HCT116 (cell line): ENCODE results near the gene POMT2.
A peak's percentile ranks its signal among the peaks of the same experiment; 100 is the strongest.

Experiments used
- CEBPB ChIP-seq: IDR thresholded peaks from 2 replicates; pipeline ENCODE4 v1.6.1; 2012; ENCODE audit warnings: low read depth
- CTCF ChIP-seq, 3 experiments: fragments of 200-600 bp in 1 of 3; sonication (generic) in 1 of 3; IDR thresholded peaks in 2 of 3; conservative IDR thresholded peaks in 1 of 3; 2 replicates each; pipeline ENCODE4 v1.5.1; 2012 to 2017; ENCODE audit warnings: low read depth in 2 of 3, low read length in 2 of 3, antibody characterized with exemption in 1 of 3, borderline replicate concordance in 1 of 3, control low read depth in 1 of 3, mild to moderate bottlenecking in 1 of 3, mixed read lengths in 1 of 3, mixed run types in 1 of 3, moderate library complexity in 1 of 3; ENCODE audit not compliant: insufficient read depth in 1 of 3
- EGR1 ChIP-seq: IDR thresholded peaks from 2 replicates; pipeline ENCODE4 v1.6.1; 2012; ENCODE audit warnings: low read depth
- EZH2 ChIP-seq: fragments of 200-600 bp; sonication (generic); IDR thresholded peaks from 2 replicates; pipeline ENCODE4 v1.6.1; 2017; ENCODE audit warnings: antibody characterized with exemption, mixed run types
- FOSL1 ChIP-seq: IDR thresholded peaks from 2 replicates; pipeline ENCODE4 v1.6.1; 2012; ENCODE audit warnings: low read depth
- POLR2A ChIP-seq: IDR thresholded peaks from 2 replicates; pipeline ENCODE4 v1.7.0; 2011; ENCODE audit warnings: borderline replicate concordance; ENCODE audit not compliant: insufficient read depth, insufficient read length; ENCODE audit errors: extremely low read depth
- POLR2AphosphoS5 ChIP-seq: IDR thresholded peaks from 2 replicates; pipeline ENCODE4 v1.6.1; 2011; ENCODE audit warnings: mild to moderate bottlenecking, low read depth, low read length, moderate library complexity
- REST ChIP-seq: IDR thresholded peaks from 2 replicates; pipeline ENCODE4 v1.6.1; 2012; ENCODE audit warnings: low read depth
- SRF ChIP-seq: IDR thresholded peaks from 2 replicates; pipeline ENCODE4 v1.6.1; 2012; ENCODE audit warnings: low read depth
- TCF7L2 ChIP-seq: IDR thresholded peaks from 2 replicates; pipeline ENCODE4 v1.7.0; 2011; ENCODE audit warnings: borderline replicate concordance, inconsistent platforms; ENCODE audit not compliant: insufficient read depth, insufficient read length; ENCODE audit errors: extremely low read depth
- ZNF274 ChIP-seq: fragments of 200-500 bp; sonication (Bioruptor generic); IDR thresholded peaks from 2 replicates; pipeline ENCODE4 v1.6.1; 2014; ENCODE audit warnings: mild to moderate bottlenecking, low read depth, low read length, inconsistent platforms
- TF ChIP-seq, protein P1 (sequence below): IDR thresholded peaks from 2 replicates; pipeline ENCODE4 v1.6.1; 2012
- TF ChIP-seq, protein P2 (sequence below): IDR thresholded peaks from 2 replicates; pipeline ENCODE4 v1.6.1; 2011; ENCODE audit warnings: mild to moderate bottlenecking, low read length, moderate library complexity; ENCODE audit not compliant: insufficient replicate concordance; ENCODE audit errors: extremely low read depth

- TF ChIP-seq CTCF (IDR thresholded peaks at IDR 0.05 in 2 of 3, conservative IDR thresholded peaks at IDR 0.05 in 1 of 3; ENCODE audit: borderline replicate concordance in 1 of 3, insufficient read depth in 1 of 3, low read depth in 2 of 3, low read length in 2 of 3): 0 out of 6 replicates have a peak, but pooled peaks of 1 of the 3 experiments have one; percentile 10
- TF ChIP-seq SRF: no peak
- TF ChIP-seq EGR1: no peak
- TF ChIP-seq CEBPB: no peak
- TF ChIP-seq ZNF274: no peak
- TF ChIP-seq EZH2: no peak
- no peak for TF ChIP-seq POLR2AphosphoS5
- TF ChIP-seq POLR2A: no peak
- TF ChIP-seq REST: no peak
- TF ChIP-seq, protein P1, sequence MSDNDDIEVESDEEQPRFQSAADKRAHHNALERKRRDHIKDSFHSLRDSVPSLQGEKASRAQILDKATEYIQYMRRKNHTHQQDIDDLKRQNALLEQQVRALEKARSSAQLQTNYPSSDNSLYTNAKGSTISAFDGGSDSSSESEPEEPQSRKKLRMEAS: no peak
- TF ChIP-seq, protein P2, sequence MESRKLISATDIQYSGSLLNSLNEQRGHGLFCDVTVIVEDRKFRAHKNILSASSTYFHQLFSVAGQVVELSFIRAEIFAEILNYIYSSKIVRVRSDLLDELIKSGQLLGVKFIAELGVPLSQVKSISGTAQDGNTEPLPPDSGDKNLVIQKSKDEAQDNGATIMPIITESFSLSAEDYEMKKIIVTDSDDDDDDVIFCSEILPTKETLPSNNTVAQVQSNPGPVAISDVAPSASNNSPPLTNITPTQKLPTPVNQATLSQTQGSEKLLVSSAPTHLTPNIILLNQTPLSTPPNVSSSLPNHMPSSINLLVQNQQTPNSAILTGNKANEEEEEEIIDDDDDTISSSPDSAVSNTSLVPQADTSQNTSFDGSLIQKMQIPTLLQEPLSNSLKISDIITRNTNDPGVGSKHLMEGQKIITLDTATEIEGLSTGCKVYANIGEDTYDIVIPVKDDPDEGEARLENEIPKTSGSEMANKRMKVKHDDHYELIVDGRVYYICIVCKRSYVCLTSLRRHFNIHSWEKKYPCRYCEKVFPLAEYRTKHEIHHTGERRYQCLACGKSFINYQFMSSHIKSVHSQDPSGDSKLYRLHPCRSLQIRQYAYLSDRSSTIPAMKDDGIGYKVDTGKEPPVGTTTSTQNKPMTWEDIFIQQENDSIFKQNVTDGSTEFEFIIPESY: no peak
- no peak for TF ChIP-seq FOSL1
- TF ChIP-seq TCF7L2: no peak
These were observed 92.6 kb downstream of the POMT2 start for GRCh38 chr14:77228056-77228455.
